ENCODE results near the gene RNF5. TPM values are rescaled to one million over a fixed set of nuclear protein-coding genes. Genes with fewer than 3 reads are reported as not detected.

The RNF5 gene
- total and polyA plus RNA-seq, 10 of the 15 experiments (the other 5 are each of a cell fraction or from before 2014, with no cell fraction given) = 31.4 to 114 (median 62.8) TPM

DNA sequence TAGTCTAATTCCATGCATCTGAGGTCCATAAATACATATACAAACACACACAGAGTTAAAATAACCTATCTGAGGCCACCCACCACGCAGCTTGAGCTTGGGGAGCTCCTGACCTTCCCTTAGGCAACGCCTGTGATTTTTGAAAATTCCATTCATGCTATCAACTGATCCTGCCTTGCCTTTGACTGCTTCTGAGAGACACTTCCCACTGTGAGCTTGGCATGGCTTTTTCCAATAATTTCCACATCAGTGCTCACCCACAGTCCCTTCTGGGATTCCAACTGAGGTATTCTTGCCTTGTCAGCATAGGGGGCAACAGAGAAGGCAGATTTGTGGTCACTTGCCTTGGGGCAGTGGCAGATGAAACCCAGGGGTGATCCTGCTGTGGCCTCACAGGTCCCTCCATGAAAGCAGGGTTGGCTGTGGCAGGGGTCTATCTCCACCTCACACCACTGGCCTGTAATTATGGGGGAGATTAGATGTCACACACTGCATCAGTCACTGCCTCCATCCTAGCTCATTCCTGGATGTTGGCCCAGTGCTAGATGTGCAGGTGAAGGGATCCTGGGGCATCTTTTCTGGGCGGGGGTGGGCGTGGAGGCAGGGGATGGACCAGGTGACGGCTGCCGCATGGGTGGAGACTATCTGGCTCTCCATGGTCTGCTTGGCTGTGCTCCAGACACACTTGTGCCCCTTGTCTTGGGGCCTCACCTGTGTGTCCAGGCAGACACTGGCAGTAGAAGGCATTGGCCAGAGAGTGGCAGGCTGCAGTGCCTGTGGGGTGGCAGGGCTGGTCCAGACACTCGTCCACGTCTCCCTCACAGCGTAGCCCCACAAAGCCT, 25.4 kb downstream of the RNF5 start (continued):
- no peak for TF ChIP-seq ZBTB33 (IDR thresholded peaks at IDR 0.05)
- no peak for TF ChIP-seq SIX5 (IDR thresholded peaks at IDR 0.05; ENCODE audit: low read depth, low read length, severe bottlenecking)
- no peak for TF ChIP-seq RAD51 (IDR thresholded peaks at IDR 0.05)
- no peak for TF ChIP-seq BACH1 (IDR thresholded peaks at IDR 0.05; ENCODE audit: borderline replicate concordance)

DNA sequence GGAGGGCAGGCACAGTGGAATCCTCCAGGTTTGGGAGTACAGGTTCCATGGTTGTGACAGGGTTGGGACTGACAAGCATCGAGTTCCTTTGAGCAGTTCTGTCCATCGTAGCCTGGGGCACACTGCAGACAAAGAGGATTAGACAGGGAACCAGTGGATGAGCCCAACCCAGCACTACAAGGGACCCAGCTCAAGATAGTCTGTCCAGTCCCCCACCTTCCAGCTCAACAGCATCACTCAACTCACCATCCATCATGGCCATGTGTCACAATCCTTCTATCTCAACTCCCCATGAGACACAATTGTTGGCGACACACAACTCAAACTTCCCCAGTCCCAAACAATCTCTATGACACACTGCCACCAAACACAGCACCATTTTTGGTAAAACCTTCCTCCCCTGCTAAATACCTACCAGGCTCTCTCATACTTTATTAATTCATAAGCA, 26.1 kb downstream of the RNF5 start:
- Histone ChIP-seq H3K27me3 (replicated peaks in 1 of 2; ENCODE audit: control insufficient read depth in 2 of 2, insufficient read depth in 2 of 2, low read length in 1 of 2) (no peaks in the 10 kb centered on the region), H3K79me2 (ENCODE audit: control insufficient read depth, insufficient read depth, low read length) (no peaks in the 10 kb centered on the region), H4K20me1 (ENCODE audit: control insufficient read depth, insufficient read depth) (no peaks in the 10 kb centered on the region), H3K27ac (ENCODE audit: control insufficient read depth, insufficient read depth) (no peak overlapping the region), H3K4me2 (ENCODE audit: control insufficient read depth, insufficient read depth) (no peak overlapping the region), H3K9ac (ENCODE audit: control insufficient read depth, insufficient read depth, low read length) (no peak overlapping the region), H2AFZ (ENCODE audit: control insufficient read depth, low read depth, low read length) (no peak overlapping the region), H3K9me3 (replicated peaks; ENCODE audit: control insufficient read depth, insufficient read depth, low read length) (no peaks in the 10 kb centered on the region), H3K4me1 (ENCODE audit: control insufficient read depth, insufficient read depth, low read length) (no peaks in the 10 kb centered on the region), H3K4me3 (no peak overlapping the region), H3K36me3 (ENCODE audit: control insufficient read depth in 2 of 2, insufficient read depth in 2 of 2, low read length in 1 of 2) (no peaks in the 10 kb centered on the region)
- ChIA-PET POLR2A (no interaction called here), SMC1A (ENCODE audit: uncharacterized antibody, unreplicated experiment) (interaction anchor here (1.1 to 1.2 kb wide), 2 partner anchors 11 to 27 kb away, joined by 3 read pairs; no protein-coding TSS in a partner anchor), RAD21 (ENCODE audit: unreplicated experiment) (no interaction called here), CTCF (interaction anchor here (1.4 kb wide), 1 partner anchor 45 kb away, joined by 3 read pairs; no protein-coding TSS in a partner anchor)
- no peak for FAIRE-seq
- in situ Hi-C loops (cut with MboI) (no loop called here), intact Hi-C loops (cut with micrococcal nuclease; ENCODE audit: unreplicated experiment) (no loop called here)
- 69% methylated on average over 3 of the region's 3 CpGs for WGBS (ENCODE audit: insufficient coverage, insufficient replicate concordance, low lambda C conversion rate, missing lambda C conversion rate)
- no peak for DNase-seq (ENCODE audit: low read depth, low spot score)
- ATAC-seq = no peak
- no TSS peak for BruUV-seq (replicated peaks)
- no peak for TF ChIP-seq RELA (IDR thresholded peaks at IDR 0.05; ENCODE audit: borderline replicate concordance, partially characterized antibody)
- TF ChIP-seq NFXL1 (IDR thresholded peaks at IDR 0.05; ENCODE audit: borderline replicate concordance) = no peak
- no peak for TF ChIP-seq CREB1 (IDR thresholded peaks at IDR 0.05; ENCODE audit: low read depth)
- TF ChIP-seq ZZZ3 (IDR thresholded peaks at IDR 0.05; ENCODE audit: control insufficient read depth, insufficient read length, low read depth) = no peak
- TF ChIP-seq TCF3 (IDR thresholded peaks at IDR 0.05; ENCODE audit: borderline replicate concordance, insufficient read depth, low read depth, low read length) = no peak
- no peak for TF ChIP-seq DPF2 (IDR thresholded peaks at IDR 0.05)
- no peak for TF ChIP-seq MYB (IDR thresholded peaks at IDR 0.05; ENCODE audit: borderline replicate concordance, low read depth, low read length)
- TF ChIP-seq NFYB (IDR thresholded peaks at IDR 0.05; ENCODE audit: insufficient read depth, low read depth, low read length) = no peak
- no peak for TF ChIP-seq ESRRA (IDR thresholded peaks at IDR 0.05; ENCODE audit: low read length)
- TF ChIP-seq FOS (IDR thresholded peaks at IDR 0.05; ENCODE audit: borderline replicate concordance, extremely low read depth, insufficient read length) = no peak
- TF ChIP-seq, protein P1, sequence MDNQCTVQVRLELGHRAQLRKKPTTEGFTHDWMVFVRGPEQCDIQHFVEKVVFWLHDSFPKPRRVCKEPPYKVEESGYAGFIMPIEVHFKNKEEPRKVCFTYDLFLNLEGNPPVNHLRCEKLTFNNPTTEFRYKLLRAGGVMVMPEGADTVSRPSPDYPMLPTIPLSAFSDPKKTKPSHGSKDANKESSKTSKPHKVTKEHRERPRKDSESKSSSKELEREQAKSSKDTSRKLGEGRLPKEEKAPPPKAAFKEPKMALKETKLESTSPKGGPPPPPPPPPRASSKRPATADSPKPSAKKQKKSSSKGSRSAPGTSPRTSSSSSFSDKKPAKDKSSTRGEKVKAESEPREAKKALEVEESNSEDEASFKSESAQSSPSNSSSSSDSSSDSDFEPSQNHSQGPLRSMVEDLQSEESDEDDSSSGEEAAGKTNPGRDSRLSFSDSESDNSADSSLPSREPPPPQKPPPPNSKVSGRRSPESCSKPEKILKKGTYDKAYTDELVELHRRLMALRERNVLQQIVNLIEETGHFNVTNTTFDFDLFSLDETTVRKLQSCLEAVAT (IDR thresholded peaks at IDR 0.05) = no peak
- TF ChIP-seq MXI1 (IDR thresholded peaks at IDR 0.05; ENCODE audit: low read depth, low read length) = no peak
- TF ChIP-seq, protein P2, sequence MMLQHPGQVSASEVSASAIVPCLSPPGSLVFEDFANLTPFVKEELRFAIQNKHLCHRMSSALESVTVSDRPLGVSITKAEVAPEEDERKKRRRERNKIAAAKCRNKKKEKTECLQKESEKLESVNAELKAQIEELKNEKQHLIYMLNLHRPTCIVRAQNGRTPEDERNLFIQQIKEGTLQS (IDR thresholded peaks at IDR 0.05; ENCODE audit: borderline replicate concordance, extremely low read depth, low read depth, low read length) = no peak

Data from GM12878 (cell line).